Progenitor cell of endocrine pancreas (in vitro differentiated cells): ENCODE data around the gene CCSER1. TPM values are rescaled to one million over a fixed set of nuclear protein-coding genes. Genes with fewer than 3 reads are reported as not detected.

Experiments used
- DNase-seq: peaks from one replicate; pipeline ENCODE4 v3.0.0; 2021; ENCODE audit warnings: low spot score; ENCODE audit not compliant: unreplicated experiment
- H3K27ac Mint-ChIP-seq: 2 replicates; pipeline ENCODE4 v1.8.0; 2021; ENCODE audit warnings: mild to moderate bottlenecking, moderate library complexity, mixed read lengths
- H3K27me3 Mint-ChIP-seq: 2 replicates; pipeline ENCODE4 v1.8.0; 2021; ENCODE audit warnings: mixed read lengths
- H3K36me3 Mint-ChIP-seq: 2 replicates; pipeline ENCODE4 v1.8.0; 2022; ENCODE audit warnings: mixed read lengths; ENCODE audit not compliant: insufficient read depth
- H3K4me1 Mint-ChIP-seq: 2 replicates; pipeline ENCODE4 v1.8.0; 2021; ENCODE audit warnings: low read depth, mixed read lengths
- H3K4me3 Mint-ChIP-seq: 2 replicates; pipeline ENCODE4 v1.8.0; 2021; ENCODE audit warnings: low read depth, mild to moderate bottlenecking, moderate library complexity, mixed read lengths
- H3K9me3 Mint-ChIP-seq: 2 replicates; pipeline ENCODE4 v1.8.0; 2021; ENCODE audit warnings: low read depth, mixed read lengths
- total RNA-seq: library from RNA; stranded (reverse); gene quantifications from 2 replicates; pipeline ENCODE4 v1.2.1, GENCODE V29; 2021
- TF ChIP-seq, protein P1 (sequence below): fragments of 200-600 bp; sonication (generic); IDR thresholded peaks from one replicate; pipeline ENCODE4 v1.5.0; 2021; ENCODE audit warnings: antibody characterized with exemption, mild to moderate bottlenecking; ENCODE audit not compliant: unreplicated experiment

The CCSER1 gene
- total RNA-seq, 1 donor from 2014 or later, result 11.6 TPM

DNA sequence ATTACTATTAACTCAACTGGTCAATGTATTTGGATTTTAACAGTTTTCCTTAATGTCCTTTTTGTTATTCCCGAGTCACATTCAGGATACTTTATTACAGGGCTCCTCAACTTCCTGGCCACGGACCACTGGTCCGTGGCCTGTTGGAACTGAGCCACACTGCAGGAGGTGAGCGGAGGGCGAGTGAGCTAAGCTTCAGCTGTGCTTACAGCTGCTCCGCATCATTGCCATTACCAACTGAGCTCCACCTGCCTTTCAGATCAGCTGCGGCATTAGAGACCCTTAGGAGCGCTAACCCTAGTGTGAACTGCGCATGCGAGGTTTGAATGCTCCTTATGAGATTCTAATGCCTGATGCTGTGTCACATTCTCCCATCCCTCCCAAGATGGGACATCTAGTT, 591.7 kb downstream of the CCSER1 start:
- Mint-ChIP-seq H3K9me3 (no peaks in the 10 kb centered on the region), H3K36me3 (peaks cover 2% of the 10 kb centered on the region), H3K4me1 (peaks cover 8% of the 10 kb centered on the region), H3K27ac (no peak overlapping the region), H3K27me3 (no peaks in the 10 kb centered on the region), H3K4me3 (no peak overlapping the region)
- no peak for DNase-seq
- TF ChIP-seq, protein P1, sequence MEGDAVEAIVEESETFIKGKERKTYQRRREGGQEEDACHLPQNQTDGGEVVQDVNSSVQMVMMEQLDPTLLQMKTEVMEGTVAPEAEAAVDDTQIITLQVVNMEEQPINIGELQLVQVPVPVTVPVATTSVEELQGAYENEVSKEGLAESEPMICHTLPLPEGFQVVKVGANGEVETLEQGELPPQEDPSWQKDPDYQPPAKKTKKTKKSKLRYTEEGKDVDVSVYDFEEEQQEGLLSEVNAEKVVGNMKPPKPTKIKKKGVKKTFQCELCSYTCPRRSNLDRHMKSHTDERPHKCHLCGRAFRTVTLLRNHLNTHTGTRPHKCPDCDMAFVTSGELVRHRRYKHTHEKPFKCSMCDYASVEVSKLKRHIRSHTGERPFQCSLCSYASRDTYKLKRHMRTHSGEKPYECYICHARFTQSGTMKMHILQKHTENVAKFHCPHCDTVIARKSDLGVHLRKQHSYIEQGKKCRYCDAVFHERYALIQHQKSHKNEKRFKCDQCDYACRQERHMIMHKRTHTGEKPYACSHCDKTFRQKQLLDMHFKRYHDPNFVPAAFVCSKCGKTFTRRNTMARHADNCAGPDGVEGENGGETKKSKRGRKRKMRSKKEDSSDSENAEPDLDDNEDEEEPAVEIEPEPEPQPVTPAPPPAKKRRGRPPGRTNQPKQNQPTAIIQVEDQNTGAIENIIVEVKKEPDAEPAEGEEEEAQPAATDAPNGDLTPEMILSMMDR, result no peak

DNA sequence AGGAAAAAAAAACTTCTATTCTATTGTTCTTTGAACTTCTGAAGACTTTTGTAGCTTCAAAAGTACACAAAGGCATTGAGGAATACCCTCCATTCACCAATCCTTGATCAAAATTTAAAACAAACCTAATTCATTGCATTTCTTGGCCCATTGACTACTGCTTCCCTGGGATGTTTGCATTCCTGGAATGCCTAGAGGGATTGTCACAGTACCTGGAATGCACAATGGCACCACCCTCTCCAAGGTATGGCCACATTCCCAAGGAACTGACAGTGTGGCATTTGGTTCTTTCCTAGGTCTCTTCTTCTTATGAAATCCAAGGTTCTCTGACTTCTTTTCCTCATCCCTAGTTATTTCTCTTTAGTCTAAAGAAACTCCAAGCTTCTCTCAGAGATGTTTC, 600.7 kb downstream of the CCSER1 start:
- H3K4me1 Mint-ChIP-seq, result peaks cover 19% of the 10 kb centered on the region
- no peaks in the 10 kb centered on the region for H3K36me3 Mint-ChIP-seq
- peak overlapping the region; percentile 17 for H3K27ac Mint-ChIP-seq
- H3K9me3 Mint-ChIP-seq, result peaks cover 9% of the 10 kb centered on the region
- H3K4me3 Mint-ChIP-seq, result no peak overlapping the region
- H3K27me3 Mint-ChIP-seq, result no peaks in the 10 kb centered on the region
- TF ChIP-seq, protein P1, result no peak
- no peak for DNase-seq

DNA sequence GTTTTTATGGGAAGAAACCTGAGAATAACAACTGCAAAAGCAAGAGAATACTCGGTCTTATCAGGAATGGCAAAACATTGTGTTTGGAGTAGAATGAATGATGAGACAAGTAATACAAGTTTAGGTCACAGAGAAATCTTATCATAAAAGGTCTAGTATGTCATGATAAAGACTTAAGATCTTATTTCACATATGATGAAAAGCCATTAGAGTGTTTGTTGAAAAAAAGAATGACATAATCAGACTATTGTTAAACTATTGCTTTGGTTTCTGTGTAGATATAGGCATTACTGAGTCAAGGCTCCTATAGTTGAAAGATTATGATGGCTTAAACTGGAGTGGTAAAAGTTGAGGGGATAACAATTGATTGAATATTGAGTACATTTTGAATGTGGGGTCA, 603.6 kb downstream of the CCSER1 start:
- H3K9me3 Mint-ChIP-seq, result peaks cover 16% of the 10 kb centered on the region
- H3K4me1 Mint-ChIP-seq, result peaks cover 16% of the 10 kb centered on the region
- TF ChIP-seq, protein P1, result no peak
- DNase-seq, result no peak
- no peaks in the 10 kb centered on the region for H3K27me3 Mint-ChIP-seq
- H3K27ac Mint-ChIP-seq, result no peak overlapping the region
- no peaks in the 10 kb centered on the region for H3K36me3 Mint-ChIP-seq
- no peak overlapping the region for H3K4me3 Mint-ChIP-seq

DNA sequence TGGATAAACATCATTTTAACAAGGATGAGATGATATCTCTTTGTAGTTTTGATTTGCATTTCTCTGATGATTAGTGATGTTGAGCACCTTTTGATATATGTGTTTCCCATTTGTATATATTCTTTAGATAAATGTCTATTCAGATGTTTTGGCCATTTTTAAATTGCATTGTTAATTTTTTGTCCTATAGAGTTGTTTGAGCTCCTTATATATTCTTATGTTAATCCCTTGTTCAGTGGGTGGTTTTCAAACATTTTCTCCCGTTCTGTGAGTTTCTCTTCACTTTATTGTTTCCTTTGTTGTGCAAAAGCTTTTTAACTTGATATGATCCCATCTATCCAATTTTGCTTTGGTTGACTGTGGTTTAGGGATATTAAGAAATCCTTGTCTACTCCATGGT, 606.0 kb downstream of the CCSER1 start:
- peaks cover 13% of the 10 kb centered on the region for H3K4me1 Mint-ChIP-seq
- no peaks in the 10 kb centered on the region for H3K36me3 Mint-ChIP-seq
- H3K27ac Mint-ChIP-seq, result no peak overlapping the region
- DNase-seq, result no peak
- no peaks in the 10 kb centered on the region for H3K27me3 Mint-ChIP-seq
- H3K9me3 Mint-ChIP-seq, result peaks cover 16% of the 10 kb centered on the region
- H3K4me3 Mint-ChIP-seq, result no peak overlapping the region
- TF ChIP-seq, protein P1, result no peak

DNA sequence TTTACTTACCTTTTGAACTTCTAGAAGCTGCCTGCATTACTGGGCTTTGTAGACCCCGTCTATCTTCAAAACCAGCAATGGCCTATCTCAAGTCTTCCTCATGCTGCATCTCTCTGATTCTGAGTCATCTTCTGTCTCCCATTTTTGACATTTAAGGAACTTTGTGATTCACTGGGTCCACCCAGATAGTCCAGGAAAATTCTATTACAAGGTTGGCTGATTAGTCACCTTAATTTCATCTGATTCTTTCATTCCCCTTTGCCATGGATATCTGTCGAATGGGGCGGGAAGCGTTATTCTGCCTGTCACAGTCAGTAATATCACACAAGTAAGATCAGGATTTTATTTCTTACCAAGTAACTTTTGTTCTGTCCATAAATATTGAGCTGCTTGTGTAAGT, 618.0 kb downstream of the CCSER1 start:
- Mint-ChIP-seq H3K27me3 (no peaks in the 10 kb centered on the region), H3K4me3 (no peak overlapping the region), H3K36me3 (no peaks in the 10 kb centered on the region), H3K4me1 (no peaks in the 10 kb centered on the region), H3K9me3 (no peaks in the 10 kb centered on the region), H3K27ac (no peak overlapping the region)
- no peak for DNase-seq
- TF ChIP-seq, protein P1, result no peak

DNA sequence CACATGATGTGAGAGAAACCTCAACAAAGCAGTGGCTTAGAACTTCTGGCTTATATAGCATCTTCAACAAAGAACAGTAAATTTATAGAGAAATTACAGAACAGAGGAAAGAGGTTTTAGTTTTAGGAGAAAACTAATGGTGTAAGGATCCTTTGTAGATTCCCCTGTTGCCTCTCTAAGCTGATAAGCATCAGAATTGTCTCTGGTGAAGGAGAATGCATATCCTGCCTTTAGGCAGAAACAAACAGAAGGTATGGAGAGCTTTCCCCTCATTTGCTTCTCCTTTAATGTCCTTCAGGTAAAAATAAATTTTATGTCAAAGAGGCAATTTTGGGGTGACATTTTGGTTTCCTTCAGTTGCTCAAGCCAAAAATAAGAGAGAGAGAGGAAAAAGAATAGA, 625.9 kb downstream of the CCSER1 start:
- H3K4me3 Mint-ChIP-seq, result no peak overlapping the region
- no peaks in the 10 kb centered on the region for H3K27me3 Mint-ChIP-seq
- H3K27ac Mint-ChIP-seq, result no peak overlapping the region

More for the DNA sequence above, 625.9 kb downstream of the CCSER1 start:
- Mint-ChIP-seq H3K36me3 (no peaks in the 10 kb centered on the region), H3K9me3 (no peaks in the 10 kb centered on the region), H3K4me1 (no peaks in the 10 kb centered on the region)
- TF ChIP-seq, protein P1, result no peak
- no peak for DNase-seq
